Activated CD4-positive, alpha-beta T cell treated with anti-CD3 and anti-CD28 coated beads, Interleukin-2, amount 50 U/mL, for 48 hours (primary cell): ENCODE measurements around the gene PCNX1.
"Not testable (repeated sequence)": the region's sequence is repeated elsewhere in the genome, so short reads cannot be mapped to it uniquely, and the experiment has no call there.

Experiments used
- DNase-seq, 2 experiments: peaks; one replicate each; pipeline ENCODE4 v3.0.0-alpha.2; 2020

Gene PCNX1

GRCh38 chr14:71133296-71133695 is 226.0 kb downstream of the PCNX1 start:
- DNase-seq, result no peak

DNA sequence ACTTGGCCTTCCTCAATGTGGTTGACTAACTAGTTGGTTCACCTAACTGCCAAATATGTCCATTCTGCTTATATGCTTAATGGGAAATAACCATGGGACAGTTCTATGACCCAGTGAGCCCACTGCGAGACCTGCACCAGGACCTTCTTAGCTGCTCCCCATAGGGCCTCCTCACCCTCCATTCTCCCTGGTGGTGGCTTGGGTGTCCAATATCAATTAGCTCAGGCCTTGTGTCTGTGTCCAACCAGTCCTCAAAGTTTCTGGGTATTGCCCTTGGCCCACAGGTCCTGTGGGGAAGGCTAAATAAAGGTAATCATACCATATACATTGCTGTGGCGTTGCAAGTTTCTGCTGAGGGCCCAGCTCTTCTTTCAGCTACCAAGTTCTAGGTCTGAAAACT is 228.2 kb downstream of the PCNX1 start:
- DNase-seq, result no peak

DNA sequence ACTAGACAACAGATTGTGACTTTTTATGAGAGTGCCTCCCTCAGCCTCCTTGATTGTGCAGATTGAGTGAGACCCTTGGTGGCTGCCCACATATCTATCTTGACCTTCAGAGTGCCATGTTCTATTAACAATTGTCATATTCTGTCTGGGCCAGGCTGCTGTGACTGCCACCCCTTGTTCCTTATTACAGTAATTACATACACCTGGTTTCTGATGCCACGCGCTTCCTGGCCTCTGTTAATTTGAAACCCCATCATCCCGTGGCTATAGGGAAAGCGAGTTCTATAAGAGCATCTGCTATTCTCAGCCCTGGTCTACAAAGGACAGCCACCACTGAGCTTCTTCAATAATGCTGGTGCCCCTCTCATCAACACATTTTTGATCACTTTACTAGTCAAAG is 228.7 kb downstream of the PCNX1 start:
- DNase-seq, result no peak

DNA sequence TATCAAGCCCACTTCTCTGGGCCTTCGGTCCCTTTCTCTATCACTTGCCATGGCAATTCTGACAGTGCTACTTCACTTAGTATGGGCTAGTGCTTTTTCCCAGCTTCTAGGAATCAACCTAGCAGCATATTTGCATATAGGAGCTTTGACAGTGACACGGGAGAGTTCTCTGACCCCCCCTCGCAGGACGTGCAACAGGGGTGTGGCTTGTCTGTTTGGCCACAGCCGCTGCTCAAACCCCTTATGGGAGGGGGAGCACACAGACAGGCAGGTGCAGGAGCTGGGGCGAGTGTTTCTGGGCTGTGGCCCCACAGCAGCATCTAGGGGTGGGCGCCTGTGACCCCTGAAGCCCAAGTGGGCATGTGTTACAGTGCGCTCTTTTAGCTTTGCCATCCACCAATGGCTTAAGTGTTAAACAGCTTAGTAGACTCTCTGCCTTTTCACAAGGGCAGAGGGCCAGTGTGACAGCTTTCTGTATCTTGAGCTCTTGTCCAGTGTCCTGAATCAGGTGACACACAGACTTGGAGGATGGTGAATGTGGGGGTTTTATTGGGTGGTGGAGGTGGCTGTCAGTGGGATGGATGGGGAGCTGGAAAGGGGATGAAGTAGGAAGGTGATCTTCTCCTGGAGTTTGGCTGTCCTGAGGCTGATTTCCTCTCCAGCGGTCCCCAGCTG is 229.3 kb downstream of the PCNX1 start:
- no peak for DNase-seq

GRCh38 chr14:71137536-71138447 is 230.5 kb downstream of the PCNX1 start:
- no peak for DNase-seq

GRCh38 chr14:71138448-71139293 is 231.4 kb downstream of the PCNX1 start:
- peak; percentile 66 to 72 for DNase-seq

- no peak for DNase-seq
These were observed 232.2 kb downstream of the PCNX1 start for GRCh38 chr14:71139294-71139946.

GRCh38 chr14:71140157-71140556 is 232.9 kb downstream of the PCNX1 start:
- DNase-seq, result no peak

DNA sequence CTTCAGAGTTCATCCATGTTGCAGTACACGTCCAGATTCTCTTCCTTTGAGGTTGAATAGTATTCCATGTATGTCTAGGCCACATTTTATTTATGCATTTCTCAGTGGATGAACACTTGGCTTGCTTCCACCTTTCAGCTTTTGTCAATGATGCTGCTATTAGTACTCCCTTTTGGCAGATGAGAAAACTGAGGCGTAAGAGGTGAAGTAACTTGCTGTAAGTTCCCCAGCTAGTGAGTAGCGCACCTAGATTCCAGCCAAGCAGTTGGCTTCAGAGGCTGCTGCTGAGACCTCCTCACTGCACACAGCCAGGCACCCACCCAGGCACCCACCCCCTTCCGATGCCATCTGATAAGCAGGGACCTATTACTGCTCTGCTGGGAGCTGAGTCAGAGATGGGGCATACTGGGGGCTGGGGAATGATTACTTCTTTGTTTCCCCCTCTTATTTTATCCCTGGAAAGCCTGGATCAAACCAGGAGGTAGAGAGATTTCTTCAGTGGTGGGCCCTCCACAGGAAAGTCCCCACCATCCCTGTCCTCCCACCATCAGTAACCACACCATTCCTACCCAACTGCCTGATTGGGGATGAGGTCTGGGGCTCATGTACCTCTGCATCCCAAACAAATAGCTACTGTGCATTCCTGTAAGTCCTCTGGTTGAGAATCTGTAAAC is 234.6 kb downstream of the PCNX1 start:
- peak in 1 of 2 experiments; percentile 15 for DNase-seq

- peak in 1 of 2 experiments; percentile 28 for DNase-seq
These were observed 235.2 kb downstream of the PCNX1 start for GRCh38 chr14:71142375-71143038.

DNA sequence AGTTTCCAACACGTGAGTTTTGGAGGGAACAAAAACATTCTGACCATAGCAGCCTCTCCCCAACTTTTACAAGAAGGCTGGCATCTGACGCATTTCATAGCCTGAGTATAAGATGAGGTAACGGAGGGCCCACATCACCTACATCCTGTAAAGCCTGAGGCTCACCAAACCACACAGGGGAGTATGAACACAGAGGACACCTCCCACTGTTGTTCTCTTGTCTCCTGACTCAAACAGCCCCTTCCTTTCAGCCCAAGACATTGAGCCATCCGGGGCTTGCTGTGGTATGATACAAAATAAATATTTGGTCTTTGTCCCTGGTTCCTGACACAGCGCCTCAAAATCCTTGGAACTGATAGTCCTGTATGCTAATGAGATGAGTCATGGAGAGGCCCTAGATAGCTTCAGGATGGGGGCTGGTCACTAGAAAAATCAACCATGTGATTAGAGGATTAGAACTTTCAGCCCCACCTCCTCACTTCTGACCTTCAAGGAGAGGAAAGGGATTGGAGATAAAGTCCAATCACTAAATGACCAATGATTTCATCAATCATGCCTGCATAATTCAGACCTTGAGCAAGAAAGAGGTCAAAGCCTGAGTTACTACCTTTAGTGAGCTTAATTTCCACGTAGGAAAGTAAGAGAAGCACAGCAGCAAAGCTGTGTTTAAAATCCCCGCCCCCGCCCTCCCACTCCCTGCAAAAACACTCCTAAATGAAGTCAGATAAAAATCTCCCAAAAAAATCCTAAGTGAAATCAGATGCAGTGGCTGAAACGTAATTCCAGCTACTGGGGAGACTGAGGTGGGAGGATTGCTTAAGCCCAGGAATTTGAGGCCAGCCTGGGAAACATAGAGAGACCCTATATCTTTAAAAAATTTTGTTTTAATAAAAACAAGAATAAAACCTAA is 236.4 kb downstream of the PCNX1 start:
- DNase-seq, result peak; percentile 43 to 59

GRCh38 chr14:71147335-71147734 is 240.1 kb downstream of the PCNX1 start:
- DNase-seq, result not testable (repeated sequence)

DNA sequence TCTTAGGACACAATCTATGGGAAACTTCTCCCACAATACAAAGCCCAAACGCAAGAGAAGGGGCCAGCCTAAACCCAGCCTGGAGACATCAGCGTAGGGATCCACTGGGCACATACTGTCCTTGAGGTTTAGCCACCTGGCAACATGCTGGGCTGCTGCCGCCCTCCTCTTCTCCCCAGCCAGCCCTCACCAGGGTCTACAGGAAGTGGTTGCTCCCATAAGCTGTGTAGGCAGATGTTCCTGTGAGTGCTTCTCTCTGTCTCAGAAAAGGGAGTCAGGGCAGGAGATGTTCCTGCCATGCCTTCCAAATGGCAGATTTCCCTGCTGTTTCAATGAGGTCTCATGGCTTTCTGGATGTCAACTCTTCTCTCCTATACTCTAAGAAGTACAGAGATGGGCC is 241.4 kb downstream of the PCNX1 start:
- DNase-seq, result no peak

GRCh38 chr14:71150737-71151136 is 243.5 kb downstream of the PCNX1 start:
- DNase-seq, result no peak

DNA sequence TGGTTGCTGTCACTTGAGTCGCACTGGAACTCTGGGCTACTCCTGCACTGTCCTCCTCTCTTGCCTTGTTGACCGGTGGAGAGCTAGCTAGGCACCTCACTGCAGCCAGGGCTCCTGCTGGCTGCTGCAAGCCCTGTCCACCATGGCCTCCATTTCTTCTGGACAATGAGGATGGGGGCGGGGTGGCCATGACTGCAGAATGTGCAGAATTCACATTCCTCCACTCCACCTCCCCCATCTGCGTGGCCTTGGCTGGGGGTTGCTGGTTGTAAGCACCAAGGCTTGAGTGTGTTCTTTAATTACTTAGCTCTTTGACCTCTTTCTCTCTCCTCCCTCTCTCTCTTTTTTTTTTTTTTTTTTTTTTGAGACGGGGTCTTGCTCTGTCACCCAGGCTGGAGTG is 248.5 kb downstream of the PCNX1 start:
- DNase-seq, result no peak

- no peak for DNase-seq
These were observed 256.0 kb downstream of the PCNX1 start for GRCh38 chr14:71163050-71163841.

- no peak for DNase-seq
These were observed 256.8 kb downstream of the PCNX1 start for GRCh38 chr14:71163842-71164629.
